Muscle layer of duodenum (tissue), 2 donors: ENCODE measurements around the gene PLD1.

ENCODE experiments used
- H3K27ac ChIP-seq: one replicate; pipeline ENCODE4 v1.7.0; 2013; ENCODE audit warnings: mild to moderate bottlenecking, low read length
- H3K27me3 ChIP-seq: one replicate; pipeline ENCODE4 v1.7.0; 2013; ENCODE audit warnings: low read depth, mild to moderate bottlenecking, control low read depth, low read length
- H3K36me3 ChIP-seq, 2 donors: one replicate each; pipeline ENCODE4 v1.7.0; 2013; ENCODE audit warnings: low read length in 2 of 2, control low read depth in 1 of 2, mild to moderate bottlenecking in 1 of 2; ENCODE audit not compliant: insufficient read depth in 2 of 2, control insufficient read depth in 1 of 2
- H3K4me1 ChIP-seq, 2 donors: one replicate each; pipeline ENCODE4 v1.7.0; 2013; ENCODE audit warnings: low read length in 2 of 2, mild to moderate bottlenecking in 2 of 2, control low read depth in 1 of 2, moderate library complexity in 1 of 2; ENCODE audit not compliant: insufficient read depth in 2 of 2, control insufficient read depth in 1 of 2
- H3K4me3 ChIP-seq, 2 donors: one replicate each; pipeline ENCODE4 v1.7.0; 2013; ENCODE audit warnings: low read length in 2 of 2, low read depth in 1 of 2, mild to moderate bottlenecking in 1 of 2
- H3K9me3 ChIP-seq, 2 donors: one replicate each; pipeline ENCODE4 v1.7.0; 2013; ENCODE audit warnings: low read length in 2 of 2, control low read depth in 1 of 2, mild to moderate bottlenecking in 1 of 2; ENCODE audit not compliant: control insufficient read depth in 1 of 2
- donor health status: healthy.

The PLD1 gene

GRCh38 chr3:171790574-171790897 is 19.7 kb downstream of the PLD1 start:
- H3K27ac ChIP-seq, result no peak overlapping the region
- H3K4me3 ChIP-seq, result no peak overlapping the region
- H3K36me3 ChIP-seq, result no peaks in the 10 kb centered on the region
- no peaks in the 10 kb centered on the region for H3K4me1 ChIP-seq
- no peaks in the 10 kb centered on the region for H3K27me3 ChIP-seq
- H3K9me3 ChIP-seq, result no peaks in the 10 kb centered on the region

- Histone ChIP-seq H3K27me3 (no peaks in the 10 kb centered on the region), H3K9me3 (no peaks in the 10 kb centered on the region), H3K36me3 (no peaks in the 10 kb centered on the region), H3K4me3 (no peak overlapping the region), H3K27ac (no peak overlapping the region), H3K4me1 (no peaks in the 10 kb centered on the region)
Measured at GRCh38 chr3:171789759-171790505, 20.4 kb downstream of the PLD1 start.

- Histone ChIP-seq H3K36me3 (no peaks in the 10 kb centered on the region), H3K27ac (peak overlapping the region; percentile 6), H3K27me3 (no peaks in the 10 kb centered on the region), H3K4me3 (no peak overlapping the region), H3K4me1 (no peaks in the 10 kb centered on the region), H3K9me3 (no peaks in the 10 kb centered on the region)
Measured at GRCh38 chr3:171788546-171789351, 21.5 kb downstream of the PLD1 start.

- H3K27ac ChIP-seq, result no peak overlapping the region
- no peaks in the 10 kb centered on the region for H3K9me3 ChIP-seq
- no peaks in the 10 kb centered on the region for H3K27me3 ChIP-seq
- H3K4me1 ChIP-seq, result peaks cover 0 to 5% of the 10 kb centered on the region in 2 donors
- no peaks in the 10 kb centered on the region for H3K36me3 ChIP-seq
- H3K4me3 ChIP-seq, result no peak overlapping the region
Measured at GRCh38 chr3:171786997-171787396, 23.3 kb downstream of the PLD1 start.

- Histone ChIP-seq H3K36me3 (no peaks in the 10 kb centered on the region), H3K4me3 (no peak overlapping the region), H3K4me1 (peaks cover 0 to 5% of the 10 kb centered on the region in 2 donors), H3K27ac (no peak overlapping the region), H3K27me3 (no peaks in the 10 kb centered on the region), H3K9me3 (no peaks in the 10 kb centered on the region)
Measured at GRCh38 chr3:171784937-171785336, 25.3 kb downstream of the PLD1 start.

- Histone ChIP-seq H3K9me3 (no peaks in the 10 kb centered on the region), H3K27ac (no peak overlapping the region), H3K27me3 (no peaks in the 10 kb centered on the region), H3K4me1 (peaks cover 0 to 5% of the 10 kb centered on the region in 2 donors), H3K4me3 (no peak overlapping the region), H3K36me3 (no peaks in the 10 kb centered on the region)
Measured at GRCh38 chr3:171784387-171784786, 25.9 kb downstream of the PLD1 start.

GRCh38 chr3:171783626-171784025 is 26.7 kb downstream of the PLD1 start:
- no peaks in the 10 kb centered on the region for H3K9me3 ChIP-seq
- no peak overlapping the region for H3K27ac ChIP-seq
- H3K4me1 ChIP-seq, result peaks cover 0 to 5% of the 10 kb centered on the region in 2 donors
- H3K27me3 ChIP-seq, result no peaks in the 10 kb centered on the region
- H3K36me3 ChIP-seq, result no peaks in the 10 kb centered on the region
- H3K4me3 ChIP-seq, result no peak overlapping the region

GRCh38 chr3:171783086-171783485 is 27.2 kb downstream of the PLD1 start:
- Histone ChIP-seq H3K27me3 (no peaks in the 10 kb centered on the region), H3K4me1 (peaks cover 0 to 5% of the 10 kb centered on the region in 2 donors), H3K36me3 (no peaks in the 10 kb centered on the region), H3K27ac (no peak overlapping the region), H3K4me3 (no peak overlapping the region), H3K9me3 (no peaks in the 10 kb centered on the region)

GRCh38 chr3:171782617-171783016 is 27.7 kb downstream of the PLD1 start:
- no peaks in the 10 kb centered on the region for H3K27me3 ChIP-seq
- H3K4me1 ChIP-seq, result peaks cover 0 to 5% of the 10 kb centered on the region in 2 donors
- H3K4me3 ChIP-seq, result no peak overlapping the region
- H3K27ac ChIP-seq, result no peak overlapping the region
- H3K36me3 ChIP-seq, result no peaks in the 10 kb centered on the region
- H3K9me3 ChIP-seq, result no peaks in the 10 kb centered on the region

- Histone ChIP-seq H3K9me3 (no peaks in the 10 kb centered on the region), H3K36me3 (no peaks in the 10 kb centered on the region), H3K4me3 (no peak overlapping the region), H3K27me3 (no peaks in the 10 kb centered on the region), H3K4me1 (peaks cover 0 to 9% of the 10 kb centered on the region in 2 donors), H3K27ac (no peak overlapping the region)
Measured at GRCh38 chr3:171781711-171782127, 28.6 kb downstream of the PLD1 start.

GRCh38 chr3:171778493-171778892 is 31.8 kb downstream of the PLD1 start:
- no peaks in the 10 kb centered on the region for H3K27me3 ChIP-seq

More at GRCh38 chr3:171778493-171778892, 31.8 kb downstream of the PLD1 start:
- Histone ChIP-seq H3K4me3 (no peak overlapping the region), H3K27ac (no peak overlapping the region), H3K4me1 (peaks cover 0 to 9% of the 10 kb centered on the region in 2 donors), H3K36me3 (no peaks in the 10 kb centered on the region), H3K9me3 (no peaks in the 10 kb centered on the region)
